Stimulated activated CD8-positive, alpha-beta memory T cell treated with anti-CD3 and anti-CD28 coated beads, Interleukin-12 subunit alpha, Interleukin-12 subunit beta, amount 100 ng/mL, for 1 hour (primary cell): ENCODE data around the gene CYP4A22.
"Not testable (repeated sequence)": the region's sequence is repeated elsewhere in the genome, so short reads cannot be mapped to it uniquely, and the experiment has no call there.

Source experiments
- DNase-seq: peaks from one replicate; pipeline ENCODE4 v3.0.0-alpha.2; 2020; ENCODE audit warnings: low read depth

CYP4A22 gene, protein sequence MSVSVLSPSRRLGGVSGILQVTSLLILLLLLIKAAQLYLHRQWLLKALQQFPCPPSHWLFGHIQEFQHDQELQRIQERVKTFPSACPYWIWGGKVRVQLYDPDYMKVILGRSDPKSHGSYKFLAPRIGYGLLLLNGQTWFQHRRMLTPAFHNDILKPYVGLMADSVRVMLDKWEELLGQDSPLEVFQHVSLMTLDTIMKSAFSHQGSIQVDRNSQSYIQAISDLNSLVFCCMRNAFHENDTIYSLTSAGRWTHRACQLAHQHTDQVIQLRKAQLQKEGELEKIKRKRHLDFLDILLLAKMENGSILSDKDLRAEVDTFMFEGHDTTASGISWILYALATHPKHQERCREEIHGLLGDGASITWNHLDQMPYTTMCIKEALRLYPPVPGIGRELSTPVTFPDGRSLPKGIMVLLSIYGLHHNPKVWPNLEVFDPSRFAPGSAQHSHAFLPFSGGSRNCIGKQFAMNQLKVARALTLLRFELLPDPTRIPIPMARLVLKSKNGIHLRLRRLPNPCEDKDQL

DNA sequence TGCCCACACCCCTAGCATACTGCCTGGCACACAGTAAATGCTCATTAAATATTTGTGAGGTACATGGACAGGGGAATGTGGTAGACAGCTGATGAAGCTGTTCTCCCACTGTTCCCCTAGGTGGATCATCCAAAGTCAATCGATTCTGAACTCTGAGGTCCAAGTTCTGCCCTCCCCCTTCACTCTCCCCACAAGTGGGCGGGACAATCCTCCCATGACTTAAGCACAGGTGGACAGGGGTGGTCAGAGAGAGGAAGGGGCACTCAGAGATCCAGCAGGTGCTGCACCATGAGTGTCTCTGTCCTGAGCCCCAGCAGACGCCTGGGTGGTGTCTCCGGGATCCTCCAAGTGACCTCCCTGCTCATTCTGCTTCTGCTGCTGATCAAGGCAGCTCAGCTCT, at the start of gene CYP4A22:
Gene CYP4A22, plus strand, starts transcription at position 244 of the 400 bp plus-strand sequence. Its CDS starts 45 bp downstream, at position 289.
- no peak for DNase-seq

DNA sequence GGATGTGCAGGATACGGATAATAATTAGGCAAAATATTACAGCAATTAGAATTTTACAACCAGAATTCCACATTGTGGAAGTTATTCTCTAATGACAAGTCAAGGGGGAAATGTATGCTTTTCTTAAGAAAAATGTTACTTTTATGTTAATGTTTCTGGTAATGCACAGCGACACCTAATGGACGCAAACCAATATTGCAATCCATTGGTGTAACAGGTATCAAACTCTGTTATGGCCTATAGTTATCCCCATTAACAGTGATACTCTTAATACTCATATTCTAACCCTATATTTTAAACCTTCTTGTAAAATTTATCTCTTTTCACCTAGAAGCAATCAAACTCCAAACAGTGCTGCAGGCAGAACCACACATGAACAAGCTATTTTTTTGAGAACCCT, 47.9 kb upstream of the CYP4A22 start:
- DNase-seq = not testable (repeated sequence)

DNA sequence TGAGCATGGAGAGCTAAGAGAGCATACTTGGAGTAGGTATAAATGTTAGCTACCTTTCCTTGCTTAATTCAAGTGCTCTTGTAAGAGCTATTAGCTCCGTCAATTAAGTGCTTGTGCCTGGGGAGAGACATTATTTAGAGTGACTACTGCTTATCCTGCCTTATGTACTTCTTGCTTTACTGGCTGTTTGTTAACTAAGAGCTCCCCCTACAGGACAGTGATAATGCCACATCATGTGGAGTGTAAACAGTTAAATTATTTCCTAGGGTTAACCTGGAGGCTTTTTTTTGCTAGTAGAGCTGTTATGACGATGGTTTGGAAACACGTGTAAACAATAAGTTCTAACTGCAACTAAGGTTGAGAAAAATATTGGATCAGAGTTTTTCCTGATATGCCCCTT, 45.8 kb upstream of the CYP4A22 start:
- DNase-seq = not testable (repeated sequence)

DNA sequence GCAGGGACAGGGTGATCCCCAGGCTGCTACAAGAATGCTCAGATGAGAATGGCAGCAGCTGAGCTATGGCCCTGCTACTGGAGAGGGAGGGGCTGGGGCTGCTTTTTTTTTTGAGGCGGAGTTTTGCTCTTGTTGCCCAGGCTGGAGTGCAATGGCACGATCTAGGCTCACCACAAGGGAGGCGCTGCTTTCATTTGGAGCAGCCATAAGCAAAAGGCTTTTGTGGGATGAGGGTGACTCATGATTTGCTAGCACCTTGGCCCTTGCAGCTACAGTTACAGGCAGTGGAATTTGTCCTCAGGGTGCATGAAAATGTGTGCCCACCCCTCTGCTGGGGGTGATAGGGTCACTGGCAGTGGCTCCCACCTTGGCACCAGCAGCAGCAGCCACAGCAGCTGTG, 32.4 kb upstream of the CYP4A22 start:
- no peak for DNase-seq

DNA sequence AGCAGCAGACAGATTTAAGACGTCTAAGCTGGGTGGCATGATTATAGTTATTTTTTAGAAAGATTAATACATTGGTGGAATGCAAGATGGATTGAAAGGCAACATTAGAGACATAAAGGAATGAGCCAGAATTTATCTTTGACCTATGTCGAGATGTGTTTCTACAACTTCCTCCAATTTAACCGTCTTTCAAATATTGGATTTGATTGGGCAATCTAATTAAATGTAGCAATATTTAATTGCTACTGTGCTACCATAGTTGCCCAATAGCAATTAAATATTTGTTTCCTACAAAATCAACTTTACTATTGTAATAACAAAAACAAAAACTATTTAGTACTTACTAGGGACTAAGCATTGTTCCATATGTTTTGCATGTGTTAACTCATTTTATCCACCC, 30.4 kb upstream of the CYP4A22 start:
- DNase-seq = no peak

DNA sequence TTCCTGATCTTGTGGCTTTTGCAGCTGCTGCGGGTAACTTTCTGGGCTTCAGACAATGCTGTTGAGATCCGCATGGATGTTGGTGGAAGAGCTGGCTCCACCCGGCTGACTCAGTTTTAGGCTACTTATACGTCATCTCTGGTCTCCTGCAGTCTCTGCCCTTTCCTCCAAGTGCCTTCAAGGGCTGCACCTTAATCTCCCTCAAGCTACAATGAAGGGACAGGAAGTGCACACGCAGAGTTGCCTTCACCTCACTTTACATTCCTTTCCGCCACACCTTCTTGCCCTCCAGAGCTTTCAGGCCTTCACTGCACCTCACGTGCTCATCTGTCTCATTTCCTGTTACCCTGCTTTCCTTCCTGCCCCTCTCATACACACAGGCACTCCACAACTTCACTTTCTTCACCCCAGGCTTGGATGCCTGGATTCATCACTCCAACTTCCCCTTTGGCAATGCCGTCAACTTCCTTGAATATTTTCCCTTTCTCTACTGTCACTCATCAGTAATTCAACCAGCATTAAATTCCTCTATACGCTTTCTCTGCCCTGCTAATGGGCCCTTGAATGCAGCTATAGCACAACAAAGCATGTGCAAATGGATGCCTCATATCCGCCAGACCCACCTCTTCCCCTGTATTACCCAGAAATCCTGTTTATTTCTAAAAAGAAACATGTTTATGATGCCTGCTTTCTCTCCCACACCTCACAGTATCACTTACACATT, 29.2 kb upstream of the CYP4A22 start:
- DNase-seq = not testable (repeated sequence)

DNA sequence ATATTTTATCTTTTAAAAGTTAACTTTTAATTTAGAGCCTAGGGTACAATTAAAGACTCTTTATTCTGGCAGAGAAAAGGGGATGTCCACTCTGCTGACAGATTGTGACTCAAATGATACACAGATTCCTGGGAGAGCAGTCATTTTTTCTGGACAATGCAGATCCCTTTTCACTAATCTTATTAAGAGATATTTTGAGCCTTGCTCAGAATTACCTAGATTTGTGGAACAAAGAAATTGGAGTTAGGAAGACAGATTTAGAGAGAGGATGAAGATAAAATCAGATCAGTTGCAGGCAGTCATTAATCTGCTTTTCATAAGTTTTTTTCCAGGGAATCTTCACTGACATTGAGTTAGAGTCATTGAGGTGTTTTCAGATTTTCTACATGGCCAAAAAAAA, 27.8 kb upstream of the CYP4A22 start:
- not testable (repeated sequence) for DNase-seq

DNA sequence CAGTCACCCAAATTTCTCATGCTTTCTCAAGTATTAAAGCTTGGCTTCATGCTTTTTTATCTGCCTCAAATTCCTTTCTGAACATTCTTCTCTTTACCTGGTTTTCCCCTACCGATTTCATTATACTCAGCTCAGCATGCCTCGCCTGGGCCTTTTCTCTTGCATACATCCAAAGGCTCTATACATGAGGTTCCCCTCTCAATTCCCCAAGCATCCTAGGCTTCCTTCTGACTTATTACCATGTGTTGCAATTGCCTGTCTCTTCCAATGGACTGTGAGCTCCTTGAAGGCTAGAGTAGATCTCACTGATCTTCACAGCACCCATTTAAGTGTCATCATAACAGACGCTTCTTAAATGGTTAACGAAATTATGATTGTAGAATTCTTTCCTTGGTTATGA, 24.1 kb upstream of the CYP4A22 start:
- DNase-seq = no peak

DNA sequence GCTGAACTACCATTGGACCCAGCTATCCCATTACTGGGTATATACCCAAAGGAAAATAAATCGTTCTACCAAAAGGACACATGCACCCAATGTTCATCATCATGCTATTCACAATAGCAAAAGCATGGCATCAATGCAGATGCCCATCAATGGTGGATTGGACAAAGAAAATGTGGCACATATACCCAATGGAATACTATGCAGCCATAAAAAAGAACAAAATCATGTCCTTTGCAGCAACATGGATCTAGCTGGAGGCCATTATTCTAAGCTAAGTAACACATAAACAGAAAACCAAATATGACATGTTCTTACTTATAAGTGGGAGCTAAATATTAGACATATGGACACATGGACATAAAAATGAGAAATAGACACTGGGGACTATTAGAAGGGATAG, 16.2 kb upstream of the CYP4A22 start:
- DNase-seq = not testable (repeated sequence)

DNA sequence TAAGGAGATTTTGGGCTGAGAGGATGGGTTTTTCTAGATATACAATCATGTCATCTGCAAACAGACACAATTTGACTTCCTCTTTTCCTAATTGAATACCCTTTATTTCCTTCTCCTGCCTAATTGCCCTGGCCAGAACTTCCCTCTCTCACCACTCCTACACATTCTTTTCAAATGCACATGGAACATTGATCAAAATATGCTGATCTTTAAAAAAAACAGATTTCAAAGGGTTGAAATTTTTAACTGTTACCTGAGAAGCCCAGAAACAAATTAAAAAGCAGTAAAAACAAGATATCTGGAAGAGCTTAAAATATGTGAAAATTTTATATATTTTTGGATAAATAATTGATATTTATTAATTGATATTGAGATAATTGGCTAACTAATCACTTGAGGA, 12.4 kb upstream of the CYP4A22 start:
- not testable (repeated sequence) for DNase-seq

DNA sequence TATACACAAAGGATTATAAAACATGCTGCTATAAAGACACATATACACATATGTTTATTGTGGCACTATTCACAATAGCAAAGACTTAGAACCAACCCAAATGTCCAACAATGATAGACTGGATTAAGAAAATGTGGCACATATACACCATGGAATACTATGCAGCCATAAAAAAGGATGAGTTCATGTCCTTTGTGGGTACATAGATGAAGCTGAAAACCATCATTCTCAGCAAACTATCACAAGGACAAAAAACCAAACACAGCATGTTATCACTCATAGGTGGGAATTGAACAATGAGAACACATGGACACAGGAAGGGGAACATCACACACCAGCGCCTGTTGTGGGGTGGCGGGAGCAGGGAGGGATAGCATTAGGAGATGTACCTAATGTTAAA, 10.2 kb upstream of the CYP4A22 start:
- DNase-seq = not testable (repeated sequence)

DNA sequence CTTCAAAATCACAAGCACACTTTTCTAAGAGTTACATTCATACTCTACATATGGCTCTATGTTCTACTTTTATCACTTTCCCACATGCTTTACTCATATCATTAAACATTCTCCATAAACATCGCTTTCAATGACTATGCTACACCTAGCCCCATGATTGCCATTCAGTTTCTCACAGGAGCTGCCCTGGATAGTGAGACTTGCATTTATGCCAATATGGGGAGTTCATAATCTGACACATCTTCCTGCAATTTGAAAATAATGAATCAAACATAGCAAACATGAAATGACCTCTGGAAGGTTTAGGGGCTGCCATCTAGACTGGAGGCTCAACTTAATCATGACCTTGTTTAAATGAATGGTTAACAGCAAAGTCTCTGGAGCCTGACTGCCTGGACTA, 9.0 kb upstream of the CYP4A22 start:
- no peak for DNase-seq

DNA sequence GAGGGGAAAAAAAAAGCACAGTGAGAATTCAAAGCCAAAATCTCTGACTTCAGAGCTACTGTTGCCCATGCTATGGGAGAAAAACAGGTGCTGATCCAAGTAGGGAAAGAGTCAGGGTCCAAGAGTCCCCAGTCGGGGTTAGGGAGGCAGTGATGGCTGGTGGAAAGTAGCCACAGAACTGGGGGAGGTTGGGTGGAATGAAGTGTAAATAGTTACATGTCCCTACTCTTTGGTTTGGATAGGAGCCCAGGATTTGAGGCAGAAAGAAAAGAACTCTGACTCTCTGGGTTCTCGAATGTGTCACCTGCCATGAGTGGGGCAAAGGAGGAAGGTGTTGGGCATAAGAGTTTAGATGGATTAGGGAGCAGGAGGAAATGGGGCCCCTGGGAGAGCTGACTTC, 8.4 kb upstream of the CYP4A22 start:
- DNase-seq = not testable (repeated sequence)

DNA sequence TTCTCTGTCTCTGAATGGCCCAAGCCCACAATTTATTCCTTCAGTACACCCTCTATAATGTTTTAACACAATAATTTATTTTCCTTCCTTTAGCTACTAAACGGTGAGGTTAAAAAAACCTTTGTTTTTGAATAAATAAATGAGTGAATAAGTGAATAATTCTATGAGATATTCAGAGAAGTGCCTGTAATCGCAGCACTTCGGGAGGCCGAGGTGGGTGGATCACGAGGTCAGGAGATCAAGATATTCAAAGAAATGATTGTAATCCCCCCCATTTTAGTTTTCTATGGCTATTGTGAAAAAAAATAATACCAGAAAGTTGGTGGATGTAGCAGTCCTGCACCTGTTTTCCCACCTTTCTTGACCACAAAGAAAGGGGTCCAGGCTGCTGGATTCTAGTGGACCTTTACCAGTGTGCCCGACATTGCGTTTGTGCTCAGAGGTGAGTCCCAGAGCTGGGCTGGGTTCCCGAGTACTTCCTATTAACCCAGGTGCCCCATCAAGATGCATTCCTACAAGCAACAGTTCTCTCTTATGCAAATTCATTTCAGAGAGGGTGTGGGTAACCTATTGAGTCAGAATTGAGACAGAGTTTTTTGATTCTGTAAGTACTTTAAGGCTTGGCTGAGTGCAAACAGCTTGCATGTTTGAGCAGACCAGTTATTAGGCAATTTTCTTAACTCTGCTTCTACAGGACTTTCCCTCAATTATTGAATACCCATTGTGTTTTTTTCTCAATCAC, 7.6 kb upstream of the CYP4A22 start:
- DNase-seq = not testable (repeated sequence)

DNA sequence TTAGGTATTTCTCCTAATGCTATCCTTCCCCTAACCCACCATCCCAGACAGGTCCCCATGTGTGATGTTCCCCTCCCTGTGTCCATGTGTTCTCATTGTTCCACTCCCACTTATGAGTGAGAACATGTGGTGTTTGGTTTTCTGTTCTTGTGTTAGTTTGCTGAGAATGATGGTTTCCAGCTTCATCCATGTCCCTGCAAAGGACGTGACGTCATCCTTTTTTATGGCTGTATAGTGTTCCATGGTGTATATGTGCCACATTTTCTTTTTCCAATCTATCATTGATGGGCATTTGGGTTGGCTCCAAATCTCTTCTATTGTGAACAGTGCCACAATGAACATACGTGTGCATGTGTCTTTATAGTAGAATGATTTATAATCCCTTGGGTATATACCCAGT, 4.6 kb upstream of the CYP4A22 start:
- not testable (repeated sequence) for DNase-seq

DNA sequence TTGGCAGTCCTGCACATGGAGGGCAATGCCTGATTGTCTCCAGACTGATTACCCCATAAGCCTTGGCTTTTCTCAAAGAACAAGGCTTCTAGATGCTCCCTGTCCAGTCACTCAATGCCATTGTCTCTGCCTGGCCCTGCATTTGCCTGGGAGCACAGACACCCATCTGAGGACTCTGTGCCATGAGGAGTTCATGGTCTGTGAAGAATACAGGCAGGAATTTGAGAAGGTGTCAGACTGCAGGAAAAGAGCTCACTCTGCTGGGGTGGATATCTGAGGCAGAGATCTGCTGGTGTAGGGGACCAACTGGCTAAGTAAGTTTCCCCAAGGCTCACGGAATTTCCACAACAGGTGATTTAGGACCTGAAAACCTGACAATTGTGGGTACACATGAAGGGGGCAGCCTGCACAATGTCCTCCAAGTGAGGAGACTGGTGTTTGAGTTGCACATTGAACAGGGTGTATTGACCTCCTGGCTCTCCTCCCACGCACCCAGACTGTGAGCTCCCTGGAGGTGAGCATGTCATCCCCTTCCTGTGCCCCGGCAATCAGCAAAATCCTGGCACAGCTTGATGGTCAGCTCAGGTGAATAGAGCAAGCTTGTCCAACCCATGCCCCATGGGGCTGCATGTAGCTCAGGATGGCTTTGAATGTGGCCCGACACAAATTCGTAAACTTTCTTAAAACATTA, 829 bp downstream of the CYP4A22 start:
- DNase-seq = no peak

DNA sequence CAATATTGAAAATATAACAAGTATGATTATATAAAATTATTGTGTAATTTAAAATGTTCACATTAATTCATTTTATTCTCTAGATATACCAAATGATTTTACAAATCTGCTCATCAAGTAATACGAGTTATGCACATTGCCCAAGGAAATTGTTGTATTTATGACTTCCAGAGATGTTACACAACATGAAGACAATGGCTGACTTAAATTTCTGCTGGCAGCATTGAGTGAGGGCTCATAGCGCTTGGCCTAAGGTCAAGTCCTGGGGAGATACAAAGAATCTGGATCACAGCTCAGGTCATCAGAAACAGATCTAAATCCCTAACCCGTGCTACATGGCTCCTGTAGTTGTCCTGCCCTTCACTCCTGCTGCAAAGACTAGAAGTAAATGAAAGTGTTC, 3.1 kb downstream of the CYP4A22 start:
- not testable (repeated sequence) for DNase-seq

DNA sequence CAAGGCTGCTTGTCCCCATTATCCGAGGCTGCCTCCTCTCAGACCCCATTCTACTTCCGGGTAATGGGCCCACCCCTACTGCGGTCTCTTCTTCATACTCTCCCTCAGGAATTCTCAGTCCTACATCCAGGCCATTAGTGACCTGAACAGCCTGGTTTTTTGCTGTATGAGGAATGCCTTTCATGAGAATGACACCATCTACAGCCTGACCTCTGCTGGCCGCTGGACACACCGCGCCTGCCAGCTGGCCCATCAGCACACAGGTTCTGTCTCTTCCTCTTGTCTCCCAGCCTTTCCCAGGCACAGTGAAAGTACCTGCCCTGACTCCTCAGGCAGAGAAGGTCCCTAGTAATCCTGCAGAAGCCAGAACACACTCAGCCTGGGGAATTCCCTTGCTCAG, 6.4 kb downstream of the CYP4A22 start:
- DNase-seq = not testable (repeated sequence)

DNA sequence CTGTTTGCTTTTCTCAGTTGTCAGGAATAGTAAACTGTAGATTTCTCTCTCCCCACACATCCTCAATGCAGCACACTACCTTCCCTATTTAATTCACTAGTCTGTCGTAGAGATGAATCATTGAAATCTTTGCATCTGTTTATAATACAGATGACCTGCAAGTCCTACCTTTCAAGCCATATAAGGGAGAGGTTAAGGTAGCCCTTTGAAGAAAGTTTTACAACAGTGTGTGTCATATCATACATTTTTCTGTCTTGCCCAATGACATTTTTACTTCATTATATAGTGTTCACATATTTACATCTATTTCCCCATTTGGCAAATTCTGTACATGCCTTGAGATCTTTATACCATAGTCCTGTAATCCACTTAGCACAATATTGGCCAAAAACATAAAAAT, 9.3 kb downstream of the CYP4A22 start:
- DNase-seq = not testable (repeated sequence)

DNA sequence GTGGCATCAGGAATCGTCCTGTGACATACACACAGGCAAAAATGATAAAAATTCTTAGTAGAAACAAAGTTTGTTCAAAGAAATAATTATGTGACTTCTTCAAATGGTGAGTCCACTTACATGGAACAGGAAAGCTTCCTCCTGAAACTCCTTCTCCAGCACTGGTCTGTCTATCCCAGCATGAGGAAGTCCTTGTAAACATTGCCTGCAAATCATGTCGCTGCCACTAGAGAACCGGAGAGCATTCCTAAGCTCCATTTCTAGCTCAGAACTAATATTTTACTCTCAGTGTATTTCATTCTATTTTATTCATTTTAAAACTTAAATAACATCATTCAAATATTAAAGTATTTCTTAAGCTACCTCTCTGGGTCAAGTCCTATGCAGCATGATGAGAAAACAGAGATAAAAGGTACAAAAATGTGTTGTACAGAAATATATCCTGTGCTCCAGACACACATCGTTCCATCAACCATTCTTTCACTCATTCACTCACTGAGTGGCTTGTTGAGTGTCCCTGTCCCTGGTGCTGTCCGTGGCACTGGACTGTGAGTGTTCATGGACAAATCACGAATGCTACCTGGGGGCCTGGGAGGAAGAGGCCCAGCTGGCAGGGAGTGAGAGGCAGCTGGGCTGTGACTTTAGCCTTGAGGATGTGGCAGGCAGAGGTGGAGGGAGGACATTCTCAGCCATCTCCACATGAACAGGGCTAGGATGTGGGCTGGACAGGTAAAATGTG, 10.0 kb downstream of the CYP4A22 start:
- DNase-seq = no peak

DNA sequence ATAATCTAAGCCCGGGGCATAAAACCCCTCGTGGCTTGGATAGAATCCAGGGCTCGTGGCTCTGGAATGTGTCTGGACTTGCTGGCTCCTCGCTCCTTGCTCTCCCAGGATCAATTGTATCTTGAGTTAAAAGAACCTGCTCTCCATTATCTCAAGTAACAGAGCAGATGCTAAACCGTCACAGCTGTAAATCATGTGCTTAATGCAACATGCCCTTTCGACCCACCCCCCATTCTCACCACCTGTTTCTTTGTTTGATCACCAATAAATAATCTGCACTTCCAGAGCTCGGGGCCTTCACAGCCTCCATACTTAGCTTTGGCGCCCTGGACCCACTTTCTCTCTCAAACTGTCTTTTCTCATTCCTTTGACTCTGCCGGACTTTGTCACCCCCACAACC, 11.9 kb downstream of the CYP4A22 start:
- not testable (repeated sequence) for DNase-seq
